Liver (tissue), 3 donors: Measurements from ENCODE around the gene MRAS.

Experiments used
- ATF3 ChIP-seq: IDR thresholded peaks from 2 replicates; pipeline ENCODE4 v1.6.1; 2016; ENCODE audit warnings: antibody characterized with exemption
- EGR1 ChIP-seq, 2 donors: IDR thresholded peaks; 2 replicates each; pipeline ENCODE4 v1.6.1; 2016 to 2018; ENCODE audit warnings: antibody characterized with exemption in 2 of 2, low read depth in 2 of 2
- GABPA ChIP-seq, 2 donors: IDR thresholded peaks in 1 of 2; conservative IDR thresholded peaks in 1 of 2; 2 replicates each; pipeline ENCODE4 v1.6.1; 2016; ENCODE audit warnings: antibody characterized with exemption in 2 of 2, mild to moderate bottlenecking in 1 of 2, moderate library complexity in 1 of 2
- RAD21 ChIP-seq, 2 donors: IDR thresholded peaks; 2 replicates each; pipeline ENCODE4 v1.6.1; 2016; ENCODE audit warnings: antibody characterized with exemption in 2 of 2, mild to moderate bottlenecking in 2 of 2
- YY1 ChIP-seq: IDR thresholded peaks from 2 replicates; pipeline ENCODE4 v1.6.1; 2016; ENCODE audit warnings: antibody characterized with exemption, mild to moderate bottlenecking
- ZBTB33 ChIP-seq: IDR thresholded peaks from 2 replicates; pipeline ENCODE4 v1.6.1; 2016; ENCODE audit warnings: antibody characterized with exemption
- TF ChIP-seq, protein P1 (sequence below): fragments of 150-350 bp; IDR thresholded peaks from 2 replicates; pipeline ENCODE4 v1.5.1; 2017; ENCODE audit warnings: improper control_type of control experiment, low read depth, low read length; ENCODE audit not compliant: missing input control
- TF ChIP-seq, protein P2 (sequence below): IDR thresholded peaks from 2 replicates; pipeline ENCODE4 v1.6.1; 2016; ENCODE audit warnings: antibody characterized with exemption, mild to moderate bottlenecking
- donor health status: healthy.
- donor health status: healthy.

DNA sequence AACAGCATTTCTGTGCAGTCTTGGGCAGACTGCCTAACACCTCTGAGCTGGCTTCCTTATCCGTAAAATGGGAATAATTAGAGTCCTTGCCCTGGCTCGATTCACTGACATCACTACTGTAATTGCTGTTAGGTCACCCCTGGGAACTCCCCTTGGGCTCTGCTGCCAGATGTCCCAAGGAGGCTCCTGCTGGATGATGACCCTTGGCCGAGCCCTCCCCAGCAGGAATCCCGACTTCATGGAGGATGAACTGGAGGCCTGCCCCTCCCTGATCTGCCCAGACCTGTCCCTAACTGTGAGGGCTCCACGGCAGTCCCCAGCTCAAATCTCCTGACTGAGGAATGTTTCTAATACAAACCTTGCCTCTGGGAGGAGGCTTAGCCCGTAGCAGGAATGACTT lies 104.1 kb downstream of the MRAS start:
- TF ChIP-seq, protein P1, sequence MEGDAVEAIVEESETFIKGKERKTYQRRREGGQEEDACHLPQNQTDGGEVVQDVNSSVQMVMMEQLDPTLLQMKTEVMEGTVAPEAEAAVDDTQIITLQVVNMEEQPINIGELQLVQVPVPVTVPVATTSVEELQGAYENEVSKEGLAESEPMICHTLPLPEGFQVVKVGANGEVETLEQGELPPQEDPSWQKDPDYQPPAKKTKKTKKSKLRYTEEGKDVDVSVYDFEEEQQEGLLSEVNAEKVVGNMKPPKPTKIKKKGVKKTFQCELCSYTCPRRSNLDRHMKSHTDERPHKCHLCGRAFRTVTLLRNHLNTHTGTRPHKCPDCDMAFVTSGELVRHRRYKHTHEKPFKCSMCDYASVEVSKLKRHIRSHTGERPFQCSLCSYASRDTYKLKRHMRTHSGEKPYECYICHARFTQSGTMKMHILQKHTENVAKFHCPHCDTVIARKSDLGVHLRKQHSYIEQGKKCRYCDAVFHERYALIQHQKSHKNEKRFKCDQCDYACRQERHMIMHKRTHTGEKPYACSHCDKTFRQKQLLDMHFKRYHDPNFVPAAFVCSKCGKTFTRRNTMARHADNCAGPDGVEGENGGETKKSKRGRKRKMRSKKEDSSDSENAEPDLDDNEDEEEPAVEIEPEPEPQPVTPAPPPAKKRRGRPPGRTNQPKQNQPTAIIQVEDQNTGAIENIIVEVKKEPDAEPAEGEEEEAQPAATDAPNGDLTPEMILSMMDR, result no peak
- TF ChIP-seq YY1 (no peak), ZBTB33 (no peak), RAD21 (IDR thresholded peaks at IDR 0.05) (no peak), ATF3 (no peak), EGR1 (IDR thresholded peaks at IDR 0.05; ENCODE audit: low read depth in 2 of 2) (no peak), GABPA (IDR thresholded peaks at IDR 0.05 in 1 of 2, conservative IDR thresholded peaks at IDR 0.05 in 1 of 2) (no peak)
- TF ChIP-seq, protein P2, sequence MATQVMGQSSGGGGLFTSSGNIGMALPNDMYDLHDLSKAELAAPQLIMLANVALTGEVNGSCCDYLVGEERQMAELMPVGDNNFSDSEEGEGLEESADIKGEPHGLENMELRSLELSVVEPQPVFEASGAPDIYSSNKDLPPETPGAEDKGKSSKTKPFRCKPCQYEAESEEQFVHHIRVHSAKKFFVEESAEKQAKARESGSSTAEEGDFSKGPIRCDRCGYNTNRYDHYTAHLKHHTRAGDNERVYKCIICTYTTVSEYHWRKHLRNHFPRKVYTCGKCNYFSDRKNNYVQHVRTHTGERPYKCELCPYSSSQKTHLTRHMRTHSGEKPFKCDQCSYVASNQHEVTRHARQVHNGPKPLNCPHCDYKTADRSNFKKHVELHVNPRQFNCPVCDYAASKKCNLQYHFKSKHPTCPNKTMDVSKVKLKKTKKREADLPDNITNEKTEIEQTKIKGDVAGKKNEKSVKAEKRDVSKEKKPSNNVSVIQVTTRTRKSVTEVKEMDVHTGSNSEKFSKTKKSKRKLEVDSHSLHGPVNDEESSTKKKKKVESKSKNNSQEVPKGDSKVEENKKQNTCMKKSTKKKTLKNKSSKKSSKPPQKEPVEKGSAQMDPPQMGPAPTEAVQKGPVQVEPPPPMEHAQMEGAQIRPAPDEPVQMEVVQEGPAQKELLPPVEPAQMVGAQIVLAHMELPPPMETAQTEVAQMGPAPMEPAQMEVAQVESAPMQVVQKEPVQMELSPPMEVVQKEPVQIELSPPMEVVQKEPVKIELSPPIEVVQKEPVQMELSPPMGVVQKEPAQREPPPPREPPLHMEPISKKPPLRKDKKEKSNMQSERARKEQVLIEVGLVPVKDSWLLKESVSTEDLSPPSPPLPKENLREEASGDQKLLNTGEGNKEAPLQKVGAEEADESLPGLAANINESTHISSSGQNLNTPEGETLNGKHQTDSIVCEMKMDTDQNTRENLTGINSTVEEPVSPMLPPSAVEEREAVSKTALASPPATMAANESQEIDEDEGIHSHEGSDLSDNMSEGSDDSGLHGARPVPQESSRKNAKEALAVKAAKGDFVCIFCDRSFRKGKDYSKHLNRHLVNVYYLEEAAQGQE, result no peak
